ENCODE data around the gene PRKCZ. TPM values are rescaled to one million over a fixed set of nuclear protein-coding genes. Genes with fewer than 3 reads are reported as not detected.

Gene PRKCZ
- total and polyA plus RNA-seq, 9 of the 15 experiments (the other 6 are each of a cell fraction or from before 2014, with no cell fraction given): 0.07 to 3.1 (median 1.3) TPM

DNA sequence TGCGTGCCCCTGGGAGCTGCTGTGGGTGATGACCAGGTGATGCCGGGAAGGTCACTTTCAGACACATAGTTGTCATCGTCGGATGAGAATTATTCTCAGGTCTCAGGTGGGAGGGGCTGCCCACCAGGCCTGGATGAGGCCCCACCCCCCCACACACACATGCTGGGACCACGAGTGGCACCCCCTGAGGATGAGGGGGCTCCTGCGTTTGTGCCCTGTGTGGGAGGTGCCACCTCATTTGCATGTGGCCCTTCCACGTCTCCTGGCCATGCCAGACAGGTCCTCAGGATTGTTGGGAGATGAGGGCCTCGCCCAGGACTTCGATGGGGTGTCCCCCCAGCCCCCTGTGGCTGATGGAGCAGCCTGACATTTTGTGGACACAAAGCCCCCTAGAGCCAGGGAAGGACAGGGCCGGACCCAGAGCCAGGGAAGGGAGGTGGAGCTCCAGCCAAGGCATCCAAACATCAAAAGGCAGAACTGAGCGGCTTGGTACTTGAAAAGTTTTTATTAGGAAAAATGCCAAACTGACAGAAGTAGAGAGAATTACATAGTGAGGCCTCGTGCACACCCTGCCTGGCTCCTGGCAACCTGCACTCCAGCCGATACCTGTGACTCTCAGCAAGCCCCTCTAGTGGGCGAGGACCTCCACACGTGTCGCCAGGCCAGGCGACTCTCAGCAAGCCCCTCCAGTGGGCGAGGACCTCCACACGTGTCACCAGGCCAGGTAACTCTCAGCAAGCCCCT is 55.7 kb downstream of the PRKCZ start:
- no peak overlapping the region for H3K9ac ChIP-seq (ENCODE audit: insufficient read depth in 1 of 2, low read depth in 2 of 2, low read length in 2 of 2)
- no peak overlapping the region for H3K27ac ChIP-seq (ENCODE audit: extremely low read depth, low read depth, low read length)
- H3K4me1 ChIP-seq (replicated peaks in 1 of 2; ENCODE audit: control insufficient read depth in 2 of 2, insufficient read depth in 2 of 2, low read length in 2 of 2): peaks cover 0 to 47% of the 10 kb centered on the region in 2 experiments; a peak in 3 of 5 replicates
- H3K36me3 ChIP-seq (ENCODE audit: control insufficient read depth, insufficient read depth, low read length): no peaks in the 10 kb centered on the region
- BruUV-seq (replicated peaks): no TSS peak
- POLR2A ChIA-PET: interaction anchor here (0.7 kb wide), 1 partner anchor 15 kb away, joined by 3 read pairs; no protein-coding TSS in a partner anchor
- 12% methylated on average over 18 of the region's 19 CpGs for WGBS (ENCODE audit: insufficient coverage, low coverage, missing lambda C conversion rate)
- in situ Hi-C loops (cut with MboI) (loop anchor here (5.0 kb wide), 1 partner anchor 691 kb away; no protein-coding TSS in a partner anchor), intact Hi-C loops (cut with micrococcal nuclease) (no loop called here)
- no peak overlapping the region for H3K4me2 ChIP-seq (ENCODE audit: insufficient read depth, low read length)
- CTCF ChIA-PET (ENCODE audit: low intra/inter-chr PET ratio): no interaction called here
- FAIRE-seq: no peak
- no peak for DNase-seq (ENCODE audit: extremely low read depth in 1 of 4, low spot score in 3 of 4)
- no peak overlapping the region for H3K4me3 ChIP-seq
- H4K20me1 ChIP-seq (replicated peaks; ENCODE audit: control insufficient read depth, insufficient read depth, low read length): peaks cover 15% of the 10 kb centered on the region
- no peak for ATAC-seq
- no peaks in the 10 kb centered on the region for H3K9me3 ChIP-seq (replicated peaks; ENCODE audit: control insufficient read depth, insufficient read depth, low read depth, low read length)
- no peak for TF ChIP-seq KAT2B (IDR thresholded peaks at IDR 0.05; ENCODE audit: low read depth, low read length)
- TF ChIP-seq ZNF830 (CRISPR knock-in tag; IDR thresholded peaks at IDR 0.05): no peak
- no peak for TF ChIP-seq ZNF766 (CRISPR knock-in tag; conservative IDR thresholded peaks at IDR 0.05)
- no peak for TF ChIP-seq HNRNPK (IDR thresholded peaks at IDR 0.05; ENCODE audit: low read depth, low read length, poor library complexity, severe bottlenecking)
- no peak for TF ChIP-seq ADNP (tag; IDR thresholded peaks at IDR 0.05)
- TF ChIP-seq TCF3 (CRISPR knock-in tag; IDR thresholded peaks at IDR 0.05): no peak
- no peak for TF ChIP-seq RBM17 (IDR thresholded peaks at IDR 0.05; ENCODE audit: borderline replicate concordance, low read depth, low read length)
- no peak for TF ChIP-seq NEUROD1 (IDR thresholded peaks at IDR 0.05; ENCODE audit: borderline replicate concordance, low read depth, low read length, partially characterized antibody)
- no peak for TF ChIP-seq POLR2G (IDR thresholded peaks at IDR 0.05; ENCODE audit: low read depth, low read length)
- no peak for TF ChIP-seq NRF1 (conservative IDR thresholded peaks at IDR 0.05 in 1 of 2, IDR thresholded peaks at IDR 0.05 in 1 of 2)
- TF ChIP-seq ZNF143 (CRISPR knock-in tag; IDR thresholded peaks at IDR 0.05): no peak
- TF ChIP-seq TCFL5 (CRISPR knock-in tag; conservative IDR thresholded peaks at IDR 0.05): no peak
- TF ChIP-seq NFATC3 (IDR thresholded peaks at IDR 0.05): no peak
- no peaks in the 10 kb centered on the region for H3K9me1 ChIP-seq (ENCODE audit: control insufficient read depth, insufficient read depth, low read length)
- H3K79me2 ChIP-seq (ENCODE audit: control insufficient read depth, insufficient read depth, low read length): no peaks in the 10 kb centered on the region
- H2AFZ ChIP-seq (ENCODE audit: low read depth, low read length): no peak overlapping the region
- H3K27me3 ChIP-seq (ENCODE audit: control insufficient read depth in 2 of 2, insufficient read depth in 2 of 2, low read length in 2 of 2): peaks cover 65 to 96% of the 10 kb centered on the region in 2 experiments
